Measurements from ENCODE around the gene GNAI3. TPM values are rescaled to one million over a fixed set of nuclear protein-coding genes. Genes with fewer than 3 reads are reported as not detected.
A peak's percentile ranks its signal among the peaks of the same experiment; 100 is the strongest.

GNAI3 gene
- total and polyA plus RNA-seq, 10 of the 15 experiments (the other 5 are each of a cell fraction or from before 2014, with no cell fraction given) = 5.9 to 13.8 (median 8.0) TPM

GRCh38 chr1:109655615-109656519 is 107.5 kb downstream of the GNAI3 start, which contains the start of gene GSTM4 (continued):
- TF ChIP-seq REST (IDR thresholded peaks at IDR 0.05; ENCODE audit: low read depth, low read length) (no peak), ASH2L (IDR thresholded peaks at IDR 0.05; ENCODE audit: borderline replicate concordance, low read depth) (peak; percentile 46; the same call in 1 of the 2 replicates), NFYA (IDR thresholded peaks at IDR 0.05; ENCODE audit: borderline replicate concordance, low read depth, low read length) (no peak), LARP7 (IDR thresholded peaks at IDR 0.05) (no peak; the same call in 1 of the 2 replicates), E2F8 (IDR thresholded peaks at IDR 0.05; ENCODE audit: low read depth, partially characterized antibody) (no peak), ZNF217 (IDR thresholded peaks at IDR 0.05) (no peak), MYC (IDR thresholded peaks at IDR 0.05; ENCODE audit: insufficient read depth, insufficient read length, insufficient replicate concordance, low read length, severe bottlenecking) (peak; percentile 23), HDGF (IDR thresholded peaks at IDR 0.05) (peak; percentile 80), GABPA (IDR thresholded peaks at IDR 0.05; ENCODE audit: low read depth) (no peak), GATAD2B (conservative IDR thresholded peaks at IDR 0.05; ENCODE audit: low read depth) (peak; percentile 79), HCFC1 (IDR thresholded peaks at IDR 0.05; ENCODE audit: low read length) (no peak), IKZF1 (conservative IDR thresholded peaks at IDR 0.05) (peak; percentile 78), ZNF687 (IDR thresholded peaks at IDR 0.05) (0 out of 2 replicates have a peak, but pooled peaks have one; percentile 38), CREB1 (IDR thresholded peaks at IDR 0.05; ENCODE audit: low read depth) (peak; percentile 37; the same call in 1 of the 2 replicates), BCLAF1 (IDR thresholded peaks at IDR 0.05) (no peak)
